Lower lobe of right lung (tissue), 2 donors: ENCODE results near the gene ZNF501. TPM values are rescaled to one million over a fixed set of nuclear protein-coding genes. Genes with fewer than 3 reads are reported as not detected.

ENCODE experiments used
- ATAC-seq, 2 donors: fragments of 200-7000 bp; cut with Tn5 transposase; one replicate each; pipeline ENCODE4 v1.9.1; 2020 to 2022; ENCODE audit warnings: mild to moderate bottlenecking in 2 of 2, moderate library complexity in 2 of 2
- DNase-seq: peaks from one replicate; pipeline ENCODE4 v3.0.0-alpha.2; 2020
- H3K27ac ChIP-seq: fragments of 200-600 bp; one replicate; pipeline ENCODE4 v1.8.0; 2022
- H3K27me3 ChIP-seq: fragments of 200-600 bp; one replicate; pipeline ENCODE4 v1.8.0; 2022; ENCODE audit warnings: low read depth
- H3K36me3 ChIP-seq: fragments of 200-600 bp; one replicate; pipeline ENCODE4 v1.8.0; 2022; ENCODE audit warnings: mild to moderate bottlenecking
- H3K4me1 ChIP-seq: fragments of 200-600 bp; one replicate; pipeline ENCODE4 v1.8.0; 2022
- H3K4me3 ChIP-seq: fragments of 200-600 bp; one replicate; pipeline ENCODE4 v1.8.0; 2022; ENCODE audit warnings: mild to moderate bottlenecking
- H3K9me3 ChIP-seq: fragments of 200-600 bp; one replicate; pipeline ENCODE4 v1.8.0; 2022
- CTCF ChIP-seq: fragments of 200-600 bp; IDR thresholded peaks from one replicate; pipeline ENCODE4 v1.8.0; 2022; ENCODE audit warnings: antibody characterized with exemption, mild to moderate bottlenecking
- intact Hi-C: fragments of 100-400 bp; cut with DNase I; formaldehyde crosslinking; loops from one replicate; pipeline ENCODE4 v1.11.0; 2022
- total RNA-seq: library from RNA; stranded (reverse); fragmentation: NEBNext Ultra II Directional; extraction: Animal tissue kit (Norgen Biotek cat#: 25700); gene quantifications from one replicate; pipeline ENCODE4 v1.2.1, GENCODE V29; 2021
- donor health status: DM: no; HTN: yes; CAD: no; lungs with severe emphysema.

Gene ZNF501
- total RNA-seq, 1 donor from 2014 or later = 4.8 TPM

- Histone ChIP-seq H3K27ac (peak within 1 kb of the TSS; percentile 69), H3K36me3 (no peaks in the 10 kb centered on the region), H3K4me3 (peak within 1 kb of the TSS; percentile 74), H3K4me1 (peaks cover 5% of the 10 kb centered on the region), H3K27me3 (peaks cover 4% of the 10 kb centered on the region), H3K9me3 (peaks cover 38% of the 10 kb centered on the region)
- DNase-seq (peak; percentile 89), ATAC-seq (peak; percentile 96 to 99)
- intact Hi-C loops = no loop called here
- TF ChIP-seq CTCF = peak; percentile 41
Measured at GRCh38 chr3:44712455-44713075, 16.9 kb upstream of the ZNF501 start, which contains the start of gene ZNF502. TSS of gene ZNF502 (plus strand) at chr3:44712660. CDS start at chr3:44720262, 7,602 bp downstream.

- no peaks in the 10 kb centered on the region for H3K27me3 ChIP-seq
- peaks cover 18% of the 10 kb centered on the region for H3K36me3 ChIP-seq
- H3K9me3 ChIP-seq = peaks cover 100% of the 10 kb centered on the region
- no peak for TF ChIP-seq CTCF
- DNase-seq = no peak
- no peak overlapping the region for H3K27ac ChIP-seq
- ATAC-seq = no peak
- H3K4me3 ChIP-seq = no peak overlapping the region
- H3K4me1 ChIP-seq = no peaks in the 10 kb centered on the region
- intact Hi-C loops = no loop called here
Measured at GRCh38 chr3:44721231-44722102, 8.0 kb upstream of the ZNF501 start.

GRCh38 chr3:44722103-44722401 is 7.4 kb upstream of the ZNF501 start:
- Histone ChIP-seq H3K4me1 (no peaks in the 10 kb centered on the region), H3K36me3 (peaks cover 18% of the 10 kb centered on the region), H3K27ac (no peak overlapping the region), H3K9me3 (peaks cover 100% of the 10 kb centered on the region), H3K27me3 (no peaks in the 10 kb centered on the region), H3K4me3 (no peak overlapping the region)
- ATAC-seq (no peak), DNase-seq (no peak)
- no peak for TF ChIP-seq CTCF
- intact Hi-C loops = no loop called here

GRCh38 chr3:44734646-44735168 is 5.3 kb downstream of the ZNF501 start:
- peaks cover 18% of the 10 kb centered on the region for H3K36me3 ChIP-seq
- no peak for TF ChIP-seq CTCF

GRCh38 chr3:44761101-44761423 is 31.6 kb downstream of the ZNF501 start:
- peak overlapping the region; percentile 82 for H3K27ac ChIP-seq
- H3K4me3 ChIP-seq = peak overlapping the region; percentile 87
- H3K4me1 ChIP-seq = peaks cover 18% of the 10 kb centered on the region
- intact Hi-C loops = no loop called here
- ATAC-seq (peak in 1 of 2 donors; percentile 3), DNase-seq (no peak)
- no peaks in the 10 kb centered on the region for H3K36me3 ChIP-seq
- no peaks in the 10 kb centered on the region for H3K27me3 ChIP-seq
- H3K9me3 ChIP-seq = peaks cover 3% of the 10 kb centered on the region
- no peak for TF ChIP-seq CTCF

More at GRCh38 chr3:44734646-44735168, 5.3 kb downstream of the ZNF501 start:
- H3K4me1 ChIP-seq = peaks cover 8% of the 10 kb centered on the region
- no peak overlapping the region for H3K4me3 ChIP-seq
- peaks cover 94% of the 10 kb centered on the region for H3K9me3 ChIP-seq
- intact Hi-C loops = no loop called here
- H3K27me3 ChIP-seq = no peaks in the 10 kb centered on the region
- DNase-seq (no peak), ATAC-seq (no peak)
- no peak overlapping the region for H3K27ac ChIP-seq
